HG03139 (cell line): ENCODE results near the gene WSB1.
"Not testable (repeated sequence)": the region's sequence is repeated elsewhere in the genome, so short reads cannot be mapped to it uniquely, and the experiment has no call there.

Source experiments
- ATAC-seq: cut with Tn5 transposase; IDR thresholded peaks from one replicate; pipeline ENCODE4 v1.9.1; 2021; ENCODE audit not compliant: unreplicated experiment

Gene WSB1, protein sequence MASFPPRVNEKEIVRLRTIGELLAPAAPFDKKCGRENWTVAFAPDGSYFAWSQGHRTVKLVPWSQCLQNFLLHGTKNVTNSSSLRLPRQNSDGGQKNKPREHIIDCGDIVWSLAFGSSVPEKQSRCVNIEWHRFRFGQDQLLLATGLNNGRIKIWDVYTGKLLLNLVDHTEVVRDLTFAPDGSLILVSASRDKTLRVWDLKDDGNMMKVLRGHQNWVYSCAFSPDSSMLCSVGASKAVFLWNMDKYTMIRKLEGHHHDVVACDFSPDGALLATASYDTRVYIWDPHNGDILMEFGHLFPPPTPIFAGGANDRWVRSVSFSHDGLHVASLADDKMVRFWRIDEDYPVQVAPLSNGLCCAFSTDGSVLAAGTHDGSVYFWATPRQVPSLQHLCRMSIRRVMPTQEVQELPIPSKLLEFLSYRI

DNA sequence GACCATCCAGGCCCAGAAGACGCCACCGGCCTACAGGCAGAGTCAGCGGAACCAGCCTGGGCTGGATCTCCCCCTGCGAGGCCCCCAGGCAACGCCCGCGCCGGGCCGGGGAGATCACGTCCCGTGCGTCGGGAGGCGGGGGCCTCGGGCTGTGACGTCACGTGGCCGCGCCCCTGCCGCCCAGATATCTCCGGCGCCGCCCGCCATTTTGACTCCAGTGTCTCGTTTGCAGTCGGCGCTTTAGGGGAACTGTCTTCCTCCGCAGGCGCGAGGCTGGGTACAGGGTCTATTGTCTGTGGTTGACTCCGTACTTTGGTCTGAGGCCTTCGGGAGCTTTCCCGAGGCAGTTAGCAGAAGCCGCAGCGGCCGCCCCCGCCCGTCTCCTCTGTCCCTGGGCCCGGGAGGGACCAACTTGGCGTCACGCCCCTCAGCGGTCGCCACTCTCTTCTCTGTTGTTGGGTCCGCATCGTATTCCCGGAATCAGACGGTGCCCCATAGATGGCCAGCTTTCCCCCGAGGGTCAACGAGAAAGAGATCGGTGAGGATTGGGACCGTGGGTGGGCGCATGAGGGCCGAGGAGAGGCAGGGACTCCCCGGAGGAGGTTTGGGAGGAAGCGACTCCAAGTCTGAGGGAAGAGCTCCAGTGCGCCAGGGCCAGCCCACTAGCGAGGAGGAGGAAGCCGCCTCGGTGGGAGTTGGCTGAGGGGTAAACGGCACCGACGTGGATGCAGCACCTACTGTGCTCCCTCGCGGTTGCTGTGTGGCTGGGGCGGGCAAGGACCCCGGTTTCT, at the start of gene WSB1:
Gene WSB1 (plus strand): TSS at position 217 of the 791 bp plus-strand sequence. CDS start 282 bp downstream, at position 499.
- ATAC-seq: peak; percentile 76

DNA sequence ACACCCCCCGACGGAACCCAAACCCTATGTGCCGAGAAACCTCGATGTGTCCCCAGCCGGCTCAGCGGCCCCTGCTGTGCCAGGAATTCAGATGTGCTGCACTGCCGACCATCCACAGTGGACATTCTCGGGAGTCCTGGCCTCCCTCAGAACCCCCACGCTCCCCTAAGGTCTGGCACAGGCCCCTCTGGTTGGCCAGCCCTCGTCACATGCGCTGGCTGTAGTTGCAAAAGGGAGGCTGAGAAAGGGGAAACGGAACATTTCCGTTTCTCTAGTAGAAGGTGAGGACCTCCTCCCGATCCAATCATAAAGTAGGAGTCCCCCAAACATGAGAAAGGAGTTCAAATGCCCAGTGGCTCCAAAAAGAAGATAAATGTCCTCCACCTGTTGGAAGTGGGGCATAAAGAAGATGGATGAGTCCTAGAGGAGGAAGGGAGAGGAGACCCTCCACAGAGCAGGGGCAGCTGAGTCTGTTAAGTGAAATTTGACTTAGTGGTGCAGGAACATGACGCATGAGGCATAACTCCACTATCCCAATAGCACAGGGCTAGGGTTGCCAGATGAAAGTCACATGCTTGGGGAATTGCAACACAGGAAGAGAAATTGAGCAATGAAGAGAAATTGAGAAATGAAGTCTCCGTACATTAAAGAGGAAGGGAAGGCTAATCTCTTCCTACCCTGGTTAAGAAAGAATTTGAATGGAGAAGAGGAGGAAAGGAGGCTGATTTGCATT, 49.3 kb upstream of the WSB1 start:
- ATAC-seq: no peak

DNA sequence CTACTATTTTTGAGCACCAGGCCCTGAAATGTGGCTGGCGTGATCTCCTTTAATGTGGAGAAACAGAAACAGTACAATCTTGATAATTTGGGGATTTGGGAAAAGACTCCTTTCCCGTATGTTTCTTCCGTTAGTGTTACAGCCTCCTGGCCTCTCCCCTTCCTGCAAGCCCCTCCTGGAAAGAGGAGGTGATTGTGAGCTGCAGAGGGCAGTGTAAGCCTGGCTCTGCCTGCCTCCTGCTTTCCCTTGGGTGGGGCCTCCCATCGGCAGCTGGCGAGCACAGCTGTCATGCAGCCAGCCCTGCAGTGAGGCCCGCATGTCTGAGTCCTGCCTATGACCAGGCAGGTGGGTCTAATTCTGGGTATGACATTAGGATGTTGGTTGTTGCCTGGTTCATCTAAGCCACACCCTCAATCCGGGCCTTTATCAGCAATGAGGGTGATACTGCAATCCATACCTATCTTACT, 48.7 kb upstream of the WSB1 start:
- ATAC-seq: peak; percentile 85

DNA sequence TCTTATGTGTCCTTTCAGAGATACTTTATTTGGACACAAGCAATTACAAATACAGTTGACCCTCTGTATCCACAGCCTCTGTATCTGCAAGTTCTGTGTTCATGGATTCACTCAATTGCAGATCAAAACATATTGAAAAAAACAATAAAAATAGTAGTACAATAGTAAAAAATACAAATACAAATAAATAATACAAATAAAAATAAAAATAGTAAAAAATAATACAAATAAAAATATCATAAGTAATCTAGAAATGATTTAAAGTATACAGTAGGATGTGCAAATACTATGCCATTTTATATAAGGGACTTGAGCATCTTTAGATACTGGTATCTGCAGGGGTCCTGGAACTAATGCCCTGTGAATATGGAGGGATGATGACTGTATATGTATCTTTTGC, 47.4 kb upstream of the WSB1 start:
- ATAC-seq: no peak

DNA sequence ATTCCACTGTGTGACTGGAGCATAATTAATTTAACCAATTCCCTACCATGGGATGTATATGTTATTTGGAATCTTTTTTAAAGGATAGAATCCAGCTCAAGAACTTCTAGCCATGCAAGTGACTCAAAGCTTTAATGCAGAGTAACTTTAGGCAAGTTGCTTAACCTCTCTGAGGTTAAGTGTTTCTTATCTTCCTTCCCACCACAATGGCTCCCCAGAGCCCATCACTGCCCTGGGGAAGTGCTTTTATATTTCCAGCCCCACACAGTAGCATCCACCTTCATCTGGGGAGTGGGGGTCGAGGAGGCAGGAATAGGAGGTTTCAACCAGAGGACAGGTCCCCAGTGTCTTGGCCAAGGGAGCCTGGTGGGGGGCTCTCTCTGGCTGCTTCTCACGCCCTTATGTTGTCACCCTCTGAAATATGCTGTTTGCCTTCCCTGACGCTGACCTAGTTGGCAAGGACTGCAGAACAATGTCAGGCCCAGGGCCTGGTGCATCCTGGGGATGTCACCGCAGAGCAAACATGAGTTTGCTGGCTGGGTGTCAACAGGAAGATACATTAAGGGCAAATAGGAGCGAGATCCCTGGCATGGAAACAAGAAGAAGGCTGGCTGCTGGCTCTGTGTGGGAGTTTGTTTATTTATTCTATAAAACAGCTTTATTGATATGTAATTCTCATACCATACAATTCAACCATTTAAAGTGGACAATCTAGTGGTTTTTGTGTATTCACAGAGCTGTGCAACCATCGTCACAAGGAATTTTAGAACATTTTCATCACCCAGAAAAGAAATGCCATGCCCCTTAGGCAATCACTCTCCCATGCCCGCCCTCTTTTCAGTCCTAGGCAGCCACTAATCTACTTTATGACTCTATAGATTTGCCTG, 46.6 kb upstream of the WSB1 start:
- no peak for ATAC-seq

DNA sequence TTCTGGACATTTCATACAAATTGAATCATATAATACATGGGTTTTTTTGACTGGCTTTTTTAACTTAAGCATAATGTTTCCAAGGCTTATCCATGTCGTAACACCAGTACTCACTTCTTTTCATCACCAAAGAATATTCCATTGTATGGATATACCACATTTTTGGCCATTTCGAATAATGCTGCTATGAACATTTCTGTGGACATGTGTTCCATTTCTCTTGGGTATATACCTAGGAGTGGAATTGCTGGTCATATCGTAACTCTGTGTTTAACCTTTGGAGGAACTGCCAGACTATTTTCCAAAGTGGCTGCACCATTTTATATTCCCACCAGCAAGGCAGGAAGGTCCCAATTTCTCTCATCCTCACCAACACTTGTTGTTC, 46.0 kb upstream of the WSB1 start:
- no peak for ATAC-seq

DNA sequence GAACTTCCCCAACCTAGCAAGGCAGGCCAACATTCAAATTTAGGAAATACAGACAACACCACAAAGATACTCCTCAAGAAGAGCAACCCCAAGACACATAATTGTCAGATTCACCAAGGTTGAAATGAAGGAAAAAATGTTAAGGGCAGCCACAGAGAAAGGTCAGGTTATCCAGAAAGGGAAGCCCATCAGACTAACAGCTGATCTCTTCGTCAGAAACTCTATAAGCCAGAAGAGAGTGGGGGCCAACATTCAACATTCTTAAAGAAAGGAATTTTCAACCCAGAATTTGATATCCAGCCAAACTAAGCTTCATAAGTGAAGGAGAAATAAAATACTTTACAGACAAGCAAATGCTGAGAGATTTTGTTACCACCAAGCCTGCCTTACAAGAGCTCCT, 43.1 kb upstream of the WSB1 start:
- not testable (repeated sequence) for ATAC-seq

DNA sequence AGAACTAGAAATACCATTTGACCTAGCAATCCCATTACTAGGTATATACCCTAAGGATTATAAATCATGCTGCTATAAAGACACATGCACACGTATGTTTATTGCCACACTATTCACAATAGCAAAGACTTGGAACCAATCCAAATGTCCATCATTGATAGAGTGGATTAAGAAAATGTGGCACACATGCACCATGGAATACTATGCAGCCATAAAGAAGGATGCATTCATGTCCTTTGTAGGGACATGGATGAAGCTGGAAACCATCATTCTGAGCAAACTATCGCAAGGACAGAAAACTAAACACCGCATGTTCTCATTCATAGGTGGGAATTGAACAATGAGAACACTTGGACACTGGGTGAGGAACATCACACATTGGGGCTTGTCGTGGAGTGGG, 39.1 kb upstream of the WSB1 start:
- not testable (repeated sequence) for ATAC-seq

DNA sequence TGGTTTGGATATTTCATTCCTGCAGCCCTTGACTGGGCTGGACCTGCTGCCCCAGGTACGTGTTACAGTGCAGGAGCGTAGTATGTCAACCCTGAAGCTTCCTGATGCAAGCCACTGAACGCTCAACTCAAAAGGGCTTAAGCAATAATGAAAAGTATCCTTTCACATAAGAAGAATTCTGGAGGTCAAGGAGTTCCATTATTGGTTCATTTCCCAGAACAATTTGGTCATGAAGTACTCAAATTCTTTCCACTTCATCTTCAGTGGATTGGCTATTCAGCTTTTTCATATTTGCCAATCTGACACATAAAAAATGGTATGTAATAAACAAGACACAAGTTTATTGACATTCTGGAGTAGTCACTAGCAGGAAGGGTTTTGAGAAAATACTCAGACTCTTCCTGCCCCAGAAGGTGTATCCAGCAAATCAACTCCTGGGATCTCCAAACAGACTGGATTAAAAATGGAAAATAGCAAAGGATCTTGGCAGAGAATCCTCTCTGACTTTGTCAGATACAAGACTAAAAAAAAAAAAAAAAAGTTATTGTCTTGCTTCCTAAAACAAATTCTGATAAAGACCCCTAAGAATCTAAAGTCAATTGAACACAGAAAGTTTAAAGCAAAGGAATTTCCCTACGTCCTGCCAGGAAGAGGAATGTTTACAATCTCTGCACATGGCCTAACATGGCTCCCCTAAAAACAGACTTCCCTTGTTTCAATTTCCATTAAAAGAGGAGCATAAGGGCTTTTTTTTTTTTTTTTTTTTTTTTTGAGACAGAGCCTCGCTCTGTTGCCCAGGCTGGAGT, 37.5 kb upstream of the WSB1 start:
- ATAC-seq: no peak

DNA sequence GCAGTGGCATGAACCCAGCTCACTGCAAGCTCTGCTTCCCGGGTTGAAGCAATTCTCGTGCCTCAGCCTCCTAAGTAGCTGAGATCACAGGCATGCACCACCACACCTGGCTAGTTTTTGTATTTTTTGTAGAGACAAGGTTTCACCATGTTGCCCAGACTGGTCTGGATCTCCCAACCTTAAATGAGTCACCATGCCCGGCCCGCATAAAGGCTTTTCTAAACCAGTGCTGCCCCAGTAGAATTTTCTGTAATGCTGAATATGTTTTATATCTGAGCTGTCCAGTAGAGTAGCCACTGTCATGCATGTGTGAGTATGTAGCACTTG, 36.9 kb upstream of the WSB1 start:
- no peak for ATAC-seq

DNA sequence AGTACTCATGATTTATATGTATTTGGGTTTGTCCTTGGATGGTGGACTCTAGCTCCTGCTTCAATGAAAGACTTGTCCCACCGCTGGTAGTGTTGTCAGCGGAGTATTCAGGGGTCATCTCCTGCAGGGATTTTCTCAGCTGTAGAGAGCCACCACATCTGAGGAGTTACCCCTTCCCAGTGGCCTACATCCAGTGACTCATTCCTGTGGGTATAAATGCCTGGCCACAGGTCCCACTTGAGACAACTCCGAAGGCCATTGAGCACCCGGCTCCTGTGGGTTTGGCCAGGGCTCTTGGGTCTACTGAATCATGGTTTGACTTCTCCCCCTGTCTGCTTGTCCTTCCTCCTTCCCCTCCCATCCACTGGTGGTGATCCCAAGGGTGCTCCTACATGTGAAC, 34.6 kb upstream of the WSB1 start:
- no peak for ATAC-seq

DNA sequence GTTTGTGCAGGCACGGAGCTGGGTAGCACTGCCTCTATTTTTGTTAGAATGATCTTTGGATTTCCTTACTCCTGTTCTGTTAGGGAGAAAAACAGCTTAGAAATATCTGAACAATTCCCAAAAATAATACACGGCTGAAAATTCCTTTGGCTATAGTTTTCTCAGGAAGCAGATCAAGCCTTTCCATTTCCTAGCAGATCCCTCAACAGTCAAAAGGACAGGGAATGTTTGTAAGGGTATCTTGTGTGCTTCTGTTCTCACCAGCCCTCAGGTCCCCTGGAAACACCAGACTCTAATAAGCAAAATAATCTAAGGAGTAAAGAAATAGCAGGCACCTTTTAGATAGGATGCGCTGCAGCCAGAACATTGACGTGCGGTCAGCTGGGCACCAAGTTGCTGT, 30.5 kb upstream of the WSB1 start:
- no peak for ATAC-seq

DNA sequence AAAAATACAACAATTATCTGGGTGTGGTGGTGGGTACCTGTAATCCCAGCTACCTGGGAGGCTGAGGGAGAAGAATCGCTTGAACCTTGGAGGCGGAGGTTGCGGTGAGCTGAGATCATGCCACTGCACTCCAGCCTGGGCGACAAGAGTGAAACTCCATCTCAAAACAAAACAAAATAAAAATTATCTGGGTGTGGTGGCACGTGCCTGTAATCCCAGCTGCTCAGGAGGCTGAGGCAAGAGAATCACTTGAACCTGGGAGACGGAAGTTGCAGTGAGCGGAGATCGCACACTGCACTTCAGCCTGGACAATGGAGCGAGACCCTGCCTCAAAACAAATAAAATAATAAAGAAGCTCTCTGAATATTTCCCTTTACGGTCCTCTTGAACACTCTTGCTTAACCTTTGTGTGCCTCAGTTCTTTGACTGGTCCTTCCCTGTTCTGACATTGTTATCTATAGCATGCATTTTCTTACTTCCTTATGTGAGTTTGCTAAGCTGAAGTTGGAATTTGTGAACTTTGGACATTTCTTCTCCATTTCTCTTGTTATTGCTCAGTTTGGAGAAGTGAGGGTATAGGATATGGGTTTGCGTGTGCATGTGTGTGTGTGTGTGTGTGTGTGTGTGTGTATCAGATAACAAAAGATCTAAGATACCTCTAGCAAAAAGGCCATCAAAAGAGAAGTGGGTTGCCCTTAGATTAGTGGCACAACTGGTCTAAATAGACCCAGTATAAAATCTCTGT, 29.7 kb upstream of the WSB1 start:
- ATAC-seq: no peak

DNA sequence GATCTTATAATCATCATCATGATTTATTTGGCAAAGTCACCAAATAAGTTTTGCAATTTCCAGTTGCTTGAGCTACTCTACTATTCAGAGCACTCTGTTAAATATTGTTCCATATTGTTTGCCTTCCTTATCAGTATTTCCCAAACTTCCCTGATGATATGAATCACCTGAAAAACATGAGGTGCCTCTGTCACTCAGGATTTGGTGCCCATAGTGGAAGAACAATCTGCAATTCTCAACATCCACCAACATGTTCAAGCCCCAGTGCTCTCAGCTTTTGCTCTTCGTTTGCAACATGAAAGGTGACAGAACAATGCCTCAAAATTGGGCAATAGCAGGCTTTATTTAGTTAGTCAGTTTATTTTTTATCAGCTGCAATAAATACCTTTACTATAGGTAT, 28.6 kb upstream of the WSB1 start:
- ATAC-seq: no peak

DNA sequence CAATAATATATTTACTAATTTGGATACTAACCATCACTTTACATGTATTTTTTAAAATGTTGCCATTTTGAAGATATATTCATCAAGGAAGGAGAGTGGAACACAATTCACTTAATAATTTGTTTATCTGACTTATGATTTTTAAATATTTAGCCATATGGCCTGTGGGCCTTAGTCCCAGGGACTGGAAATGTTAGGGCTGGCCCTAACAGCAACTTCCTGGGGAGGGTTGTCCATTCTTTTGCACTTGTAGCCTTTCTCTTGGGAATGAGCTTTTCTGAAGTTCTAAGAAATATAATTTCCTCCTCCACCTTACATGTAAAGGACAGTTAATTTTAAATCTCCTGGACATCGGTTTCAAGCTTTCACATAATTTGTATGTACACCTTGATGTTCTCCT, 27.7 kb upstream of the WSB1 start:
- no peak for ATAC-seq

DNA sequence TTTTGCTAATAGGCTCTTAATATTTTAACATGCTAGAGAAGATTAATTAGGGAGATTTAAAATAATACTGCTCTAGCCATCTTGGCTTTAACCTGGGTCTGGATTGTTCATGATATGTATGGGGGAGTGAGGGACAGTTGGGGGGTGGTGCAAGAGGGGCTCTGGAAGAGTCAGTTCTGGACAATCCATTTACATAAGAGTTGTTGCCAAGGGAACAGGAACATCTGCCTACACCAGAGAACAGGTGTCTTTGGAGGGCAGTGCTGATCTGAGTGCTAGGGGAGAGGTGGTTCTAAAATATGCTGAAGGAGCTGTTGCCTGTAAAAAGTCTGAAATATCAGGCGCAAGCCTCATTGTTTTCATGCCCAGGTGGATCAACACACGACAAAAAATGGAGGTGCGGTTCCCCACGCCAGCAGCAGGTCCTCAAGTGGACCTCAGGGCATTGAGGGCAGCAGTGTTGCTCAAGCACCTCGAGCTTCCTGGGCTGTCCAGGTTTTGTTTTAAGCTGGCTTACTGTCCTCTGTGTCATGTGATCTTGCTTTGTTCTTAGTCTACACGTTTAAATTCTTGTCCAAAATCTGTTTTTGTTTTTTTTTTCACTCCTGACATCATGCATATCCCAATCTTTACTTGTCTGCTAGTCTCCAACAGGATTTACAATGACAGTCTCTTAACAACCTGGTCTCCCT, 25.4 kb upstream of the WSB1 start:
- ATAC-seq: no peak

DNA sequence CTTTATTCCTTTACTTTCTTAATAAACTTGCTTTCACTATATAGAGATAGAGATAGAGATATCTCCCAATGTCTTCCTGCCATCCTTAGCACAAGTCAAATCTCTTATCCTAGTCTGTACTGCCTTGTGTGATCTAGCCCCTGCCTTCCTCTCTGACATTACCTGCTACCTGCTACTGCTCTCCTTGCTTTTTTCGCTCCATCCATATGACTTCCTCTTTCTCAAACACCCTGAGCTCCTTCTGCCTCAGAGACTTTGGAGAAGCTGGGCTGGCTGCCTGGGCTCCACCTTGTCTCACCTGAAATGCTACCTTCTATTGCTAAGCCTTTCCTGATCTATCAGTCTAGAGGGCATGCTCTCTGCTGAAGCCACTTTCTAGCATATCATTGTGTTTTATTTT, 24.7 kb upstream of the WSB1 start:
- no peak for ATAC-seq

DNA sequence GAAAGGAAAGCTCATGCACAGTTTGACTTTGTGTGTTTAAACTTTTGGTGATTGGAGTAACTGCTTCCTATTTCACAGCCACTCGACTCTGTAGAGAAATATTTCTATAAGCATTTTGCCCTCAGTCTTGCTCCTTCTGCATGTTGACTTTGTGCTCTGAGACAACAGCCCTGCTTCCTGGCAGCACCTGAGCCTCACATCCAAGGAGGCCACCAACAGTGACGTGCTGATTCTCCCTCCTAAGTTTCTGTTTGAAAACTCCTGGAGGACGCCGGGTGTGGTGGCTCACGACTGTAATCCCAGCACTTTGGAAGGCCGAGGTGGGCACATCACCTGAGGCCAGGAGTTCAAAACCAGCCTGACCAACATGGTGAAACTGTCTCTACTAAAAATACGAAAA, 23.9 kb upstream of the WSB1 start:
- ATAC-seq: no peak
